ENCODE measurements around the gene CDKL5.
A peak's percentile ranks its signal among the peaks of the same experiment; 100 is the strongest.

Gene CDKL5

DNA sequence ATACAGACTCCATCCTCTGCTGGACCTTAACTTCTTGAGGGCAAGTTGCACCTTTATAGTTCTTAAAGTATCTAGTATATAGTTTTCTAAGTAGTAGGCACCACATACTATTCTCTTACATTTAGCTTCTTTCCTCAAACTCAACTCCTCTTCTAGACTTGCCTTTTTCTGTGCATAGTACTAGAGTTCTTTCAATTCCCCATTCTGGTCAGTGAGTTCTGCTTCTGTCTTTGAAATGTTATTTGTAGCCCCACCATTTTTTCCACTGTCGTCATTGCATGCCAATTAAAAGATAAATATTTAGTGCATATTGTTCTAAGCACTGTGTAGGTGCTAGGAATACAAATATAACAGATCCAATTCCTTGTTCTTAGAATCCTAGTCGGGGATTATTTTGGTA lies 31.6 kb downstream of the CDKL5 start:
- DNase-seq (ENCODE audit: low read depth): no peak

DNA sequence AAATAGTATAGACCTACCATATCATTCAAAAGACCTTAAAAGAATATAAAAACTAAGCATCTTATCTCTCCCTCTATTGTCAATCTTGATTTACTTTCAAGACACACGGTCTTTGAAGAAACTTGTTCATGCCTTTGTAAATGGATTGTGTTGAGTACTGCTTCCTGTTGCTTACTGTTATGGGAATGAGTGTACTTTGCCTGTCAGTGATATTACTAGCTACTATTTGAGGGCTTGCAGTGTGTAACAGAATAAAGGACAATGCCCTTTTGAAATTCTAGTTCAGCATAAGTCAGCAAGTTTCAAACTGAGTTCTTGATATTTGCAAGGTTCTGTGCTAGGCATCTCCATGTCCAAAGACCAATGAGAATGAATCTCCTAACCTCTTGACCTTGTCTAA lies 36.0 kb downstream of the CDKL5 start:
- DNase-seq (ENCODE audit: low read depth): no peak

DNA sequence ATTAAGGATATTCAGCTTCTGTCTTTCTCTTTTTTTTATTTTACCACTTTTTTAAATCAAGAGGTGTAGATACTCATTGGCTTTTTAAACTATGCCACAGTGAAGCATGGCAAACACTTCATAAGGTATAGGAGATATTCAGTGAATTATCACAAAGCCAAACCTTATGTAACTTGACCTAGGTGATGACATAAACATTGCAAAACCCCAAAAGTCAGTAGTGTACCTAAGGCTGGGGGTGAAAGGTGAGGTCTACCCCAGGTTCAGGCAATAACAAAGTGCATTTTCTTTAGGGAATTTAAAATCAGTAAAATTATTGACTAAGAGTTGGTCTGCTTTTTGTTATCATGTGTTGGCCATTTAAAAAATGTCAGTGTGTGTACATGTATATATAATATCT lies 39.1 kb downstream of the CDKL5 start:
- DNase-seq (ENCODE audit: low read depth): no peak

DNA sequence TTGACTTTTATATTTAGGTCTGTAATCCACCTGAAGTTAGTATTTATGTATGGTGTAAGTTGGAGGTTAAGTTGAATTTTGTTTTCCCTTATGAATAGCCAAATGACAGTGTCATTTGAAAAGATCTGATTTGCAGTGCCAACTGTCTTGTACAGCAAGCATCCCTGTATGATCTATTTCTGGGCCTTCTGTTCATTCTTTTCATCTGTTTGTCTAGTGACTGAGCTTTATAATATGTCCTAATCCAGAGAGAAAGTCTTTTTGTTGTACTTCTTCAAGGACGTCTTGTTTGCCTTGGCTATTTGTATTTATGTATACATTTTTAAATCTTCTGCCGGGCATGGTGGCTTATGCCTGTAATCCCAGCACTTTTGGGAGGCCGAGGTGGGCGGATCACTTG lies 39.6 kb downstream of the CDKL5 start:
- DNase-seq (ENCODE audit: low read depth): no peak

DNA sequence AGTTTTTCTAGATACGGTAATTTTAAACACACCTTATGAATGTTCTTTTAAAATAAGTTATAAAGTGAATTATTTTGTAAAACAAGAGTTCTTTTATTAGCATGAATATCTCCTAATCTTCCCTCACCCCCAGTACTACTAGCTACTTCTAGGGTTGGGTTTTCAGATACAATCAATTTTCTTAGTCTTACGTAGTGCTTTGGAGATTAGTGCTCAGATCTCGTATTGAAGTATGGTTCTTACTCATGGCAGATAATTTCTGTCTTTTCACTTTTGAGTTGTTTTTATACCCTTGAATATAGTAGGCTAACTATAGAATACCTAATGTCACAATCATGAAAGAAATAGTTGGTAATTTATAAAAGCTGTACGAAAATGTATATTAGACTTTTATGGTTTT lies 43.2 kb downstream of the CDKL5 start:
- no peak for DNase-seq (ENCODE audit: low read depth)

DNA sequence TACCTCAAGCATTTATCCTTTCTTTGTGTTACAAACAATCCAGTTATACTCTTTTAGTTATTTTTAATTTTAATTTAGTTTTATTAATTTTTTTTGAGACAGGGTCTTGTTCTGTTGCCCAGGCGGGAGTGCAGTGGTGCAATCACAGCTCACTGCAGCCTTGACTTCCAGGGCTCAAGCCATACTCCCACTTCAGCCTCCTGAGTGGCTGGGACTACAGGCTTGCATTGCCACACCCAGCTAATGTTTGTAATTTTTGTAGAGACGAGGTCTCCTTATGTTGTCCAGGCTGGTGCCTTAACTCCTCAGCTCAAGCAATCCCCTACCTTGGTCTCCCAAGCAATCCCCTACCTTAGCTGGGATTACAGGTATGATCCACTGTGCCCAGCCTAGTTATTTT lies 45.9 kb downstream of the CDKL5 start:
- DNase-seq (ENCODE audit: low read depth): no peak

DNA sequence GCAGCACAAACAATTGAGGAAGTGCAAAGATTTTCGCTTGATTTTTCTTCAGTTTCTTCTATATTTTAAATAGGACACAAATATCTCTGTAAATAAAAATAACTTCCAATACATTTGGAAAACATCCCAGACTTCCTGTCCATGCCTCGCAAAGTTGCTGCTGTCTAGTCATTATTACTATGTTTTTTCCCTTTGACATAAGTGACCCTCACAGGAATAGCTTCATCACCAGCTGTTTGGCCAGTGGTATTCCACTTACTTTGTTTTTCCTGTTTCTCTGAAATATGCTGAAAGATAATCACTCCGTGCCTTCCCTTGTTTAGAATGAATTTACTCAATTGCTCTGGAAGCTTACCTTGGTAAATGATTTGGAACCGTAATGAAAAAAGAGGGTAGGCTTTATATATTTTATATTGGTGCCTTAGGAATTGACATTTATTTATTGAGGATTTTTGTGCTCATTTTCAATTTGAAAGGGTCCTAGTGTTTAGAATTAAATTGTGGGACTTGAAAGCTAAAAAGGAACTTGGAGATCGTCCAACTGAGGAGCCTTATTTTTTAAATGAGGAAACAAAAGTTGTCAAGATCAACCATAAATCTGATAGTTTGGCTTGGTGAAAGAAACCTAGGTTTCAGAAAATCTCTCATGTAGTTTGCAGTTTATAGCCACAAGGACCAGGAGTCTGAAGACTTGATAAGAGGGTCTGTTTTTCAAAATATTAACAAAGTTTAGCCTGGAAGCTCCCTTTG lies 65.6 kb downstream of the CDKL5 start:
- no peak for DNase-seq (ENCODE audit: low read depth)

DNA sequence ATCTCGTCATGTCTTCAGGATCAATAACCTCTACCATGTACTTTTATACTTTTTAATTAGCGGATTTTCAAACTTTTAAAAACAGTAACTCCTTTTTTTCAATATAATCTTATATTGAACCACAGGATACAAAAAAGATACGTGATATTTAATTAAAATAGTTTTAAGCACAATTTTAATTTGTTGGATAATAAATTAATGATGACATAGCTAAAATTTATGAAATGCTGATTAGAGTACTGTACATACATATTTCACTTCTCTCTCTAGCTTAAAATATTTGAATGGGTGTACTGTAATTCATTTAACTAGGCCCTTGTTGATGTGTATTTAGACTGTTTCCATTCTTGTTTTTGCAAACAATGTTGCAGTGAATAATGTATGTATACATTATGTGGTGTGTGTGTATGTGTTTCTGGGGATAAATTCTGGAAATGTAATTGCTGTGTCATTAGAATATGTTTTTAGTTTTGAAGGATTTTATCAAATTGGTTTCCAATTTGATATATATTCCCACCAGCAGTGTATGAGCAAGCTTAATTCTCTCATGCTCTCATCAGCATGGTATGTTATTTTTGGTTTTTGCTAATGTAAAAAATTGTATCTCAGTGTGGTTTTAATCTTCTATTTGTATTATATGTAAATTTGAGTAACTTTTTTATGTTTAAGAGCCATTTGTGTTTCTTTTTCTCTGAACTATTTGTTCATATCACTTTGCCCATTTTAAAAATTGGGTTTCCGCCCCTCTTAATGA lies 66.4 kb downstream of the CDKL5 start:
- DNase-seq (ENCODE audit: low read depth): no peak

DNA sequence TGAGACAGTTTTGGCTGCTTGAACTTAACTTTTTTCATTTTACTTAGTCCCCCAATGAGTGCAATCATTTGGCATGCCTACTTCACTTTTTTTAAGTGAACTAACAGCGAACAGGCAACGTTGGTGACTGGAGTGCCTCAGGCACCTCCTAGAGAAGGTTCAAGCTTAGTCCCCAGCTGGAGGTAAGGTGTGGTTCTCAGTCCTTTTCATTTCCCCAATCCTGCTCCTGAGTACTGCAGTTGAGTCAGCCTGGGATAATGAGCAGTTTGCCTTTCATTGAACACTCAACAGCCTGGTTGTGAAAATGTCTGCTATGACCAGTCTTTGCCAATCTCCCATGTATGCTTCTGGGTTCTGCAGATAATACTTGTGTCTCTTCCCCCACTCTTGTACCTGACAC lies 109.5 kb downstream of the CDKL5 start:
- DNase-seq (ENCODE audit: low read depth): no peak

DNA sequence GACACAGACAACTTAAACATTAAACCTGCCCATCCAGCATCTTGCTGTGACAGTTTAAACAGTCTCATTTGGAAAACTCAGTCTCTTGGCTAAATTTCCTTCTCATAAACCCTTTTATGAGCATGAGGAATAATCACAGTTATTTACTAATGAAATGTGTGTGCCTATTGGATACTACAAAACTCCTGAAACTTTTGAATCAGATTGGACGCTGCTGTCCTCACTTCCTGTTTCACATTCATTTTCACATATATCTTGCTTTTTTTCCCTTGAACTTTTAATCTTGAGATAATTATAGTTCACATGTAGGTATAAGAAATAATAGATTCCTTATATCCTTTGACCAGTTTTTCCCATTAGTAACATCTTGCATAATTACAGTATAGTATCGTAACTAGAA lies 111.7 kb downstream of the CDKL5 start:
- DNase-seq (ENCODE audit: low read depth): no peak

DNA sequence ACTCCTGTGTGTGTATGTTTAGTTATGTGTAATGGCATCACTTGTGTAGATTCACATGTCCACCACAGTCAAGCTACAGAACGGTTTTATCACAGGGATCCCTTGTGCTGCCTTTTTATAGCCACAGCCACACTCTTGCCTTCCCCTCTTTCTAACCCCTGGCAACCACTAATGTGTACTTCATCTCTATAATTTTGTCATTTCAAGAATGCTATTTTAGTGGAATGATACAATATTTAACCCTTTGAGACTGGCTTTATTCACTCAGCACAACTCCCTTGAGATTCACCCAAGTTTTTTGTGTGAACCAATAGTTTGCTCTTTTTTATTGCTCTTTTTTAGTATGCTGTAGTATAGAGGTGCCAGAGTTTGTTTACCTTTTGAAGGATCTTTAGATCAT lies 112.1 kb downstream of the CDKL5 start:
- no peak for DNase-seq (ENCODE audit: low read depth)

DNA sequence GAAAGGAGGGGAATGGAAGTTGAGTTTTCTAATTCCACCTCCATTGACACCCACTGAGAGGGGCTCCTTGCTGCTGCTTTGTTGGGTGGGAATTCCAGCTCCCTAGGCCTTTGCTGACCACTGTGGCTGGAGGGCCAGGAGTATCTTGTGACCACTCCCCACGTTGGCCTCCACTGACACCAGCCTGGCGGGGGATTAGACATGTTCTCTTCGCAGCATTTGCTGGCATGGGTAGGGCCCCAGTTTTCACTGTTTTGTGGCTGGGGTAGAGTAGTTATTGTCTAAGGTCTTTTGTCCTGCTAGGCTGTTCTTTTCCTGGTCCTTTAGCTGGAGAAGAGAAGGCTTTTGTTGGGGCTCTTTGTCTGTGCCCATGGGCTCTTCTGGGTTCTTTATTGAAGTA lies 116.7 kb downstream of the CDKL5 start:
- DNase-seq (ENCODE audit: low read depth): no peak

DNA sequence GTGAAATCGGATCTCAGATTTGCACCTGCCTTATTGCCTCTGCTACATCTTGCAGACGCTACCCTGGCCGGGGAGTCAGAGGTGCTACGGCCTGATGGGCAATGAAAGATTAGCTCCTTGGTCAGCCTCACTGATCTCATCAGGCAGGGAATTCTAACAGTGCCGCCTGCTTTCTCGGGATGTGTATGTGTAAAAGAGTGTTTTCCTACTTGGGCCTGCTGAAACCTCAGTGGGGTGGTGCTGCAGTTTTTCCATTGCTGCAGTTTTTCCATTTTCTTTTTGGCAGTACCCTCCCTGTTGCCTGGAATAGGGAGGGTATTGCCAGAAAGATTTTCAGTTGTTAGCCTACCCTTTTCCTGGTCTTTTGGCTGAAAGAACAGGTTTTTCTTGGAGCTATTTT lies 117.5 kb downstream of the CDKL5 start:
- no peak for DNase-seq (ENCODE audit: low read depth)

DNA sequence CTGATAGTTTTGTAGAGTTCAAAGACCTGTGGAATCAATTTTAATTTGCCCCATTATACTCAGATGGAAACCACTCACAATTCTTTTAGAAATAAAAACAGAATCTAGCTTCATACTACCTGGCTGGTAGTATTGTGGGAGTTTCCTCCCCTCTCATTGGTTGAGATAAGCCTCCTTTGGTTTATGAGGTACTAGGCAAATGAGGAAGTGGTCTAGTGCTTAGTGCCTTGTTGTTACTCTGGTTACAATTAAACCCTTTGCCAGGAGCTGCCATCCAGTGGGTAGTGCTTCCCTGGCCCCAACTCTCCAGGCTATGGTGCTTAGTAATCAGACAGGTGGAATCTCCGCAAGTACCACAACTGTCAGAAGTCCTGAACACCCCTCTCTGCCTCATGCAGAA lies 118.3 kb downstream of the CDKL5 start:
- DNase-seq (ENCODE audit: low read depth): no peak

DNA sequence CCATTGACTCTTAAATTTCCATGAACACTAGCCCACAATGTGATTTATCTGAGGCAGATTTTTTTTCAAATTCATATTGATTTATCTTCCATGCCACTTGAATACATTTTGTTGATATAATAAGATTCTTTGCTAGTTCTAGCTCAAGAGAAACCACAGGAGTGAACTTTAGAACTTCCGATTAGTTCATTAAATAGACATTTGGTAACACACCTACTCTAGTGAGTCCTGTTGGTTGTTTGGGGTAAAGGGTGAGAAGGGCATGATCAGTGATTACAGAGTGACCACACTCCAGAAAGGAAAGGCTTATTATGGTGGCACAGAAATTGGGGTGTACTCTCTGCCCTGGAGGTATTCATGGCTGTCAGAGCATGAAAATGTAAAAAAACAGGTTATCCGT lies 120.4 kb downstream of the CDKL5 start:
- no peak for DNase-seq (ENCODE audit: low read depth)

DNA sequence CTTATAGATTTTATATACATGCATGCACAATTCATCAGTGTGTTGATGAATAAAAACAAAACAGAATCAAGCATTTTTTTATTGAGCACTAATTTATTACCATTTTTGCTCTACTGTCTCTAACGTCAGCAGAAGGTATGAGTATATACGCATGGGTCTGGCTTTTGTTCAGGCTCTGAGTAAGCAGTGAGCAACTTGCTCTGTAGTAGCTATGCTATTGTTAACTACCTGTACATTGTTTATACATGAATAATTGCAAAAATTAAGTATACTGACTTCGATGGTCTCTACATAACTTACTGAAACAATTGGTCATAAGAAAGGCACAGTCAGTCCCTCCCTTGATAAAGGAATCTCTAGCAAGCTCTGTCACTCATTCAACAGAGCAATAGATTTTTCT lies 123.6 kb downstream of the CDKL5 start:
- DNase-seq (ENCODE audit: low read depth): no peak

DNA sequence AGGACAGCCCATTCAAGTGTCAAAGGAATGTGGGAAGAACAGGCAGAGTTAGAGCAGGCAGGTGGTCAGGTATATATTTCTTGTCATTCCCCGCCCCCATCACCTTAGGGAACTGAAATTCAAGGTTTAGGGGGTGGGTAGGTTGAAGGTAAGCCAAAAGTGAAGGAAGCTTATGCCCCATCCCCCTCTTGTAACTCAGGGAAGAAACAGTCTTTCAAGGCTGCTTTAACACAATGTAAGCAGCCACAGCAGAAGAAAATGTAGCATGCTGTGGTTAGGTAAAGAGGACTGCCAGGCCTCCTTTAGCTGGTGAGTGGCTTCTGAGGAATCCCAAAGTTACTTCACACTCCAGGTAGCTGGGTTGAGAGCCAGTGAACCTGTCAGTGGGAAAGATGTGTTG lies 124.2 kb downstream of the CDKL5 start:
- DNase-seq (ENCODE audit: low read depth): no peak

DNA sequence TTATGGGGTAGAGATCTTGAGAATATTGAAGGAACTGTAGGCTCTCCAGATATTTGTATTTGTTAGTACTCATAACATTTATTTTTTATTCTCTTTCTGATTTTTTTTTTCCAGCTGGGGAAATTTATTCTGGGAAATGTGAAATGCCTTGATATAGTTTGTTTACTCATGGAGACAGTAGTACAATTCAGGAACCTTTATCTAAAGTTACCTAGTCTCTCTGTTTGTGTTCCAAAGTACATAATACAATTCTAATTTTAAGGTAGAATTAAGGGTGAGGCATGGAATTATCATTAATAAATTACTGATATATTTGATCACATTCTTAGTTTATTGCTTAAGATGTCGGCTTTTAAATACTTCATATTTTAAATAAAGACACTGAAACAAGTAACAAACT lies 132.5 kb downstream of the CDKL5 start:
- DNase-seq (ENCODE audit: low read depth): no peak

DNA sequence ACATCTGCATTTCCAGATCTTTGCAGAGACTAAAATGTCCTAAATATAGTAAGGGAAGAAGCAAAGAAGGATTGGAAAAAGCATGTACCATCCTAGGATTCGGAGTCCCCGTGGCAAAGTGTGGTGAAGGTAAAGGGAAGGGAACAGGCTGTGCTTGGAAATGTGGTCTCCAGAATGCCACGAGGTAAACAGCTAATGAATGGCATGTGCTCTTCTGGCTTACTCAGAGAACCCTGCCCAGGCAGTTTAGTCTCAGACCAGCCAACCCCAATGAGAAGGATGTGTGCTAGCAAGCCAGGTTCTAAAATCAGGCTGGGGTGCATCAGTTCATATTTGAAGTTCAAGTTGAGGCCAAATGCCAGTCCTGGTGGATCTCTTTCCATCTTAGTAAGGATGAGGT lies 133.4 kb downstream of the CDKL5 start:
- no peak for DNase-seq (ENCODE audit: low read depth)

DNA sequence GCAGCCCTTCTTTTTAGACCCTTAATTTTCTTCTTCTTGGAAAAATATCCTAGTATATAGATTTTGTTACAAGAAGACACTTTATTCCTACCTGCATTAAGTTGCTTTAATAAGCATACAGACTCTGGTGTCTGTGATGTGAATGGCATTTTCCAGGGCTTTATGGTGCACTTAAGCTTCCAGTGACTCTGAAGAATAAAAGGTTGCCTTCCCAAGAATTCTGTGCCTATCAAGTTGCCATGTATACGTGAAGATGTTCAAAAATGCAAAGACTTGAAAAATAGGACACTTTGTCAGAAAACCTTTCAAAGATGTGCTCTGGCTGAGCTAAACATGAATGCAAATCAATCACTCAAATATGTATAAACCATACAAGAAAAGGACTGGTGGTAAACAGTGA lies 135.6 kb downstream of the CDKL5 start:
- no peak for DNase-seq (ENCODE audit: low read depth)

DNA sequence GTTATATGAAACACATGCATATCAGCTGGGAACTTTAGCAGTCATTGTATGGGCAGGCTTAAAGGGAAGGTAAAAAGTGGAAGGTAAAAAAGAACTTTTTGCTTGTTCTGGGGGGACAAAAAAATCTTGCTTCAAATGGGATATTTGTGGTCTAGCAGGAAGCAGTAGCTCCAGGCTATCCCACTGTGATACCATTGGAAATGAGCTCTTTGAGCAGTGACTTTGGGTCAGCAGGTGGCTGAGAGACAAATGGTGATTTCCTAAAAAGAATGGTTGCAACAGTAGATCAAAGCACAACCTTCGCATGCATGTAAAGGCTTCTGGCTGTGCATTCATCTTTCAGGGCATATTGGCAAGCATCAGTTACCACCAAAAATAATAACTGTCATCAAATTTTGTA lies 140.3 kb downstream of the CDKL5 start:
- no peak for DNase-seq (ENCODE audit: low read depth)

DNA sequence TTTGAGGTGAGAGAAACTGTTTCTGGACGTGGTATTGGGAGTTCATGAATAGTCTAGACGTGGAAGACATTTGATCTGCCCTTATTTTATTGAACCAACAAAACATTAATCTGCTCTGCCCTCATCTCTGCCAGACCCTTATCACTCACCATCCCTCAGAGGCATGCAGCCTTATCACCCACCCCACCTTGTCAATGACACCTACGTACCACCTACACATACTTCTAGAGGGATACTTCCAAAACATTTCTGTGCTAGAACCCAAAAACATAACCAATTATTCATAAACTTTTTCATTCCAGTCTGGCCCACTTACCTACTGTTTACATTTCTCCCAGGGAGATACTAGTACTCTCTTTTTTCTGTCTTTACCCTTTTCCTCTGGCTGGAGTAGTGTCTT lies 141.3 kb downstream of the CDKL5 start:
- no peak for DNase-seq (ENCODE audit: low read depth)

DNA sequence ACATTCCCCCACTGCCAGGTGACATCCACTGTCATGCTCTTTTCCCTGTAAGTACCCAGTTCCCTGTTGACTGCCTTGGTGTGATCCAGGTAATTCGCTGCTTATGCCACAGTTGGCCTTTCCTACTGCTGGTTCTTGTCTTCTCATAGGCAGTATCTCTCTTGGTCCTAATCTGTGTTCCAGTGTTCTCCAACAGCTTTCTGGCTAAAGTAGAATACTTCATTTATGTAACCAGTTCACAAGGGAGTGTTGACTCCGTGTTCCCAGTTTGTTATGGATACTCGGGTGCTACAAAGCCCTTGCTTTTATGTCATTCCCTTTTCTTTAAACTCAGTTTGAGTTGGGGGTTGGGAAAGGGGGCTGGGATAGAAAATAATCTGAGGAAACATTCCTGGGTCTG lies 148.1 kb downstream of the CDKL5 start:
- DNase-seq (ENCODE audit: low read depth): no peak

DNA sequence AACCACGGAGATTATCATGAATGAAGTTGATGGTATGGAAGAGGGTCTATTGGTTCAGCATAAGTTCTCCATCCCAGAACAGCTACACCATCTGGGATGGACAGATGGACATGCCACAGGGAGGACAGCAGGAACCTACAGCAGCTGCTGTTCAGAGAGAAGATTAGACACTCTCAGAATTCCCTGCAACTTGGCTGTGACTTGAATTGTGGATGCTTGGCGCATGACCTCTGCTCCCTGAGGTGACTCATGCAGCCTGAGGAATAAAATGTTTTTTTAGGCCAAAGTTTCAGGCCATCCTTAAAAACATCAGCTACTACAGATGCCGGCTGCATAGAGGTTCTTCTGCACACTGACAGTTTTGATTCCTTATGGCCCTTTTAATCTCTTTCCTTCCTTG lies 149.2 kb downstream of the CDKL5 start:
- DNase-seq (ENCODE audit: low read depth): peak; percentile 41

Measured in fibroblast of the conjunctiva (primary cell).